NT2/D1 (cell line): ENCODE data around the gene GPR137C.

Experiments used
- SUZ12 ChIP-seq: IDR thresholded peaks from 2 replicates; pipeline ENCODE4 v1.6.1; 2011; ENCODE audit not compliant: insufficient read length, insufficient read depth; ENCODE audit errors: extremely low read depth
- YY1 ChIP-seq: IDR thresholded peaks from 2 replicates; pipeline ENCODE4 v1.6.1; 2011; ENCODE audit not compliant: insufficient read length, insufficient read depth
- ZNF274 ChIP-seq: IDR thresholded peaks from 2 replicates; pipeline ENCODE4 v1.6.1; 2011; ENCODE audit warnings: mild to moderate bottlenecking, low read depth, low read length

- no peak for TF ChIP-seq YY1
- TF ChIP-seq SUZ12, result no peak
- TF ChIP-seq ZNF274, result no peak
Observed at GRCh38 chr14:52547526-52547925, 5.1 kb upstream of the GPR137C start.
